ENCODE measurements around the gene GOLIM4. TPM values are rescaled to one million over a fixed set of nuclear protein-coding genes. Genes with fewer than 3 reads are reported as not detected.
A peak's percentile ranks its signal among the peaks of the same experiment; 100 is the strongest.

The GOLIM4 gene
- total and polyA plus RNA-seq, 5 donors from 2014 or later: 0.67 TPM; not detected in 4

DNA sequence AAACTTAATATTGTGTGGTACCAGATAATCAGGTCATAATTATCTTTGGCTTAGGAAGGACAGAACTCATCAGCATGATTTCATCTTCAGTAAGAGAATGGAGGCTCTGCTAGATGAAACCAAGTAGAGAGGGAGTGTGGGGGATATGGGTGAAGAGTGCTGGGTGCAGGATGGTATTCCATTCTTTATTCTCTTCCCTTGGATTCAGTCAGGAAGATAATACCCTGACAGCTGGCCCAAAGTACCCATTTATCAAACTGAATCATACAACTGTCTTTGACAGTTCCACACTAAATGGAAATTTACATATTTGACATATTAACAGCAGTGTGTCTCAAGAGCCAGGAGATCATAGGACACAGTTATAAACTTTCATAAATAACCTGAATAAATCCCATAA, 44.7 kb downstream of the GOLIM4 start:
- Mint-ChIP-seq H3K4me1 (no peaks in the 10 kb centered on the region), H3K9me3 (peaks cover 0 to 4% (median 0%) of the 10 kb centered on the region in 7 donors), H3K36me3 (no peaks in the 10 kb centered on the region), H3K4me3 (no peak overlapping the region), H3K27me3 (no peaks in the 10 kb centered on the region), H3K27ac (no peak overlapping the region)
- H3K4me3 ChIP-seq (ENCODE audit: low read depth, low read length): no peak overlapping the region
- H3K9me3 ChIP-seq (ENCODE audit: control insufficient read depth in 2 of 2, low read length in 2 of 2): no peaks in the 10 kb centered on the region
- ATAC-seq (ENCODE audit: low read depth in 2 of 2) (no peak), DNase-seq (no peak)
- H3K27me3 ChIP-seq (ENCODE audit: control insufficient read depth, insufficient read depth, low read length): no peaks in the 10 kb centered on the region
- no peaks in the 10 kb centered on the region for H3K4me1 ChIP-seq (ENCODE audit: control insufficient read depth, insufficient read depth, low read length, poor library complexity, severe bottlenecking)
- H3K27ac ChIP-seq (ENCODE audit: insufficient read depth, low read length, poor library complexity, severe bottlenecking): no peak overlapping the region
- no peaks in the 10 kb centered on the region for H3K36me3 ChIP-seq (ENCODE audit: control insufficient read depth, insufficient read depth, low read length)

GRCh38 chr3:168049367-168049974, 46.3 kb downstream of the GOLIM4 start:
- no peaks in the 10 kb centered on the region for H3K4me1 Mint-ChIP-seq
- H3K4me3 Mint-ChIP-seq: no peak overlapping the region

GRCh38 chr3:168048414-168049330, 47.1 kb downstream of the GOLIM4 start:
- no peak overlapping the region for H3K27ac ChIP-seq (ENCODE audit: insufficient read depth, low read length, poor library complexity, severe bottlenecking)
- no peaks in the 10 kb centered on the region for H3K27me3 ChIP-seq (ENCODE audit: control insufficient read depth, insufficient read depth, low read length)
- Mint-ChIP-seq H3K9me3 (peaks cover 0 to 3% (median 0%) of the 10 kb centered on the region in 7 donors), H3K4me3 (no peak overlapping the region), H3K36me3 (no peaks in the 10 kb centered on the region), H3K4me1 (no peaks in the 10 kb centered on the region), H3K27me3 (no peaks in the 10 kb centered on the region), H3K27ac (no peak overlapping the region)
- no peak overlapping the region for H3K4me3 ChIP-seq (ENCODE audit: low read depth, low read length)
- no peak for DNase-seq
- H3K36me3 ChIP-seq (ENCODE audit: control insufficient read depth, insufficient read depth, low read length): no peaks in the 10 kb centered on the region
- H3K4me1 ChIP-seq (ENCODE audit: control insufficient read depth, insufficient read depth, low read length, poor library complexity, severe bottlenecking): no peaks in the 10 kb centered on the region
- ATAC-seq (ENCODE audit: low read depth in 2 of 2): no peak
- no peaks in the 10 kb centered on the region for H3K9me3 ChIP-seq (ENCODE audit: control insufficient read depth in 2 of 2, low read length in 2 of 2)

More at GRCh38 chr3:168049367-168049974, 46.3 kb downstream of the GOLIM4 start:
- Mint-ChIP-seq H3K27me3 (no peaks in the 10 kb centered on the region), H3K36me3 (no peaks in the 10 kb centered on the region), H3K27ac (no peak overlapping the region), H3K9me3 (peaks cover 0 to 3% (median 0%) of the 10 kb centered on the region in 7 donors)
- ATAC-seq (ENCODE audit: low read depth in 2 of 2) (no peak), DNase-seq (no peak)
- H3K27me3 ChIP-seq (ENCODE audit: control insufficient read depth, insufficient read depth, low read length): no peaks in the 10 kb centered on the region
- H3K36me3 ChIP-seq (ENCODE audit: control insufficient read depth, insufficient read depth, low read length): no peaks in the 10 kb centered on the region
- no peaks in the 10 kb centered on the region for H3K4me1 ChIP-seq (ENCODE audit: control insufficient read depth, insufficient read depth, low read length, poor library complexity, severe bottlenecking)
- no peaks in the 10 kb centered on the region for H3K9me3 ChIP-seq (ENCODE audit: control insufficient read depth in 2 of 2, low read length in 2 of 2)
- H3K4me3 ChIP-seq (ENCODE audit: low read depth, low read length): no peak overlapping the region
- H3K27ac ChIP-seq (ENCODE audit: insufficient read depth, low read length, poor library complexity, severe bottlenecking): no peak overlapping the region

- H3K27ac ChIP-seq (ENCODE audit: insufficient read depth, low read length, poor library complexity, severe bottlenecking): no peak overlapping the region
- no peaks in the 10 kb centered on the region for H3K27me3 Mint-ChIP-seq
- peaks cover 0 to 3% (median 0%) of the 10 kb centered on the region in 7 donors for H3K9me3 Mint-ChIP-seq
- no peak for DNase-seq
- no peaks in the 10 kb centered on the region for H3K27me3 ChIP-seq (ENCODE audit: control insufficient read depth, insufficient read depth, low read length)
- H3K4me3 Mint-ChIP-seq: no peak overlapping the region
- H3K36me3 ChIP-seq (ENCODE audit: control insufficient read depth, insufficient read depth, low read length): no peaks in the 10 kb centered on the region
- ATAC-seq (ENCODE audit: low read depth in 2 of 2): no peak
- H3K9me3 ChIP-seq (ENCODE audit: control insufficient read depth in 2 of 2, low read length in 2 of 2): no peaks in the 10 kb centered on the region
- H3K4me1 Mint-ChIP-seq: no peaks in the 10 kb centered on the region
- no peaks in the 10 kb centered on the region for H3K36me3 Mint-ChIP-seq
- no peak overlapping the region for H3K27ac Mint-ChIP-seq
- no peak overlapping the region for H3K4me3 ChIP-seq (ENCODE audit: low read depth, low read length)
- H3K4me1 ChIP-seq (ENCODE audit: control insufficient read depth, insufficient read depth, low read length, poor library complexity, severe bottlenecking): no peaks in the 10 kb centered on the region
Observed at GRCh38 chr3:168047936-168048335, 47.8 kb downstream of the GOLIM4 start.

DNA sequence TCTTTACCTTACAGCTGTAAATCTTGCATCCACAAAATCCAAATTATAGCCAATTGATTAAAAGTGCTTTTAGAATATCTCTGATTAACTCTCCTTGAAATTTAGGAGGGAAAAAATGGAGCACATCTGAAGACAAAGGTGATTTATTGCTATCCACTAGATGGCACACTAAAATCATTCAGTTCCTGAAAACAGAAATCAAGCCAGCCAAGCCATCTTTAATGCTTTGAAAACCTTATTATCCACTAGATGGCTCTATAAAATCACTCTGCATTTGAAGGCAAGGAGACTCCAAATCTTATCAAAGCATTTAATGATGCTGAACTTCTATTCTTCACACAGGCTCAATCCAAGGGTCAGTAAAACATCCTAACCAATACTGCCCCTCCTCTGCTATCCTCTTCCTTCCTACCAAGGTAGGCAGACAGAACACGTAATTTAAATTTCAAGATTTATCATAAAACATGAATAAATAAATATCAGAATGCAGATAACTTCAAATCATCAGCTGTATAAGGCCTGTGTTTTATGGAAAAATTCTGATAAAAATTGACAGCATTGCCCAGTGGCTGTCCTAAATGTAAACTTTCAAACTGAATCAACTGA, 48.4 kb downstream of the GOLIM4 start:
- Mint-ChIP-seq H3K27ac (no peak overlapping the region), H3K9me3 (peaks cover 0 to 3% (median 0%) of the 10 kb centered on the region in 7 donors), H3K36me3 (no peaks in the 10 kb centered on the region), H3K4me3 (no peak overlapping the region), H3K4me1 (no peaks in the 10 kb centered on the region), H3K27me3 (no peaks in the 10 kb centered on the region)
- Histone ChIP-seq H3K36me3 (ENCODE audit: control insufficient read depth, insufficient read depth, low read length) (no peaks in the 10 kb centered on the region), H3K4me3 (ENCODE audit: low read depth, low read length) (no peak overlapping the region), H3K27ac (ENCODE audit: insufficient read depth, low read length, poor library complexity, severe bottlenecking) (no peak overlapping the region), H3K4me1 (ENCODE audit: control insufficient read depth, insufficient read depth, low read length, poor library complexity, severe bottlenecking) (no peaks in the 10 kb centered on the region), H3K27me3 (ENCODE audit: control insufficient read depth, insufficient read depth, low read length) (no peaks in the 10 kb centered on the region), H3K9me3 (ENCODE audit: control insufficient read depth in 2 of 2, low read length in 2 of 2) (no peaks in the 10 kb centered on the region)
- peak in 1 of 3 donors; percentile 67 for DNase-seq
- ATAC-seq (ENCODE audit: low read depth in 2 of 2): no peak

GRCh38 chr3:168044049-168044448, 51.7 kb downstream of the GOLIM4 start:
- Histone ChIP-seq H3K36me3 (ENCODE audit: control insufficient read depth, insufficient read depth, low read length) (no peaks in the 10 kb centered on the region), H3K27me3 (ENCODE audit: control insufficient read depth, insufficient read depth, low read length) (no peaks in the 10 kb centered on the region), H3K4me3 (ENCODE audit: low read depth, low read length) (no peak overlapping the region), H3K4me1 (ENCODE audit: control insufficient read depth, insufficient read depth, low read length, poor library complexity, severe bottlenecking) (no peaks in the 10 kb centered on the region), H3K9me3 (ENCODE audit: control insufficient read depth in 2 of 2, low read length in 2 of 2) (no peaks in the 10 kb centered on the region), H3K27ac (ENCODE audit: insufficient read depth, low read length, poor library complexity, severe bottlenecking) (no peak overlapping the region)
- Mint-ChIP-seq H3K27ac (no peak overlapping the region), H3K27me3 (no peaks in the 10 kb centered on the region), H3K9me3 (no peaks in the 10 kb centered on the region), H3K4me1 (no peaks in the 10 kb centered on the region), H3K36me3 (no peaks in the 10 kb centered on the region), H3K4me3 (no peak overlapping the region)
- ATAC-seq (ENCODE audit: low read depth in 2 of 2) (no peak), DNase-seq (no peak)

DNA sequence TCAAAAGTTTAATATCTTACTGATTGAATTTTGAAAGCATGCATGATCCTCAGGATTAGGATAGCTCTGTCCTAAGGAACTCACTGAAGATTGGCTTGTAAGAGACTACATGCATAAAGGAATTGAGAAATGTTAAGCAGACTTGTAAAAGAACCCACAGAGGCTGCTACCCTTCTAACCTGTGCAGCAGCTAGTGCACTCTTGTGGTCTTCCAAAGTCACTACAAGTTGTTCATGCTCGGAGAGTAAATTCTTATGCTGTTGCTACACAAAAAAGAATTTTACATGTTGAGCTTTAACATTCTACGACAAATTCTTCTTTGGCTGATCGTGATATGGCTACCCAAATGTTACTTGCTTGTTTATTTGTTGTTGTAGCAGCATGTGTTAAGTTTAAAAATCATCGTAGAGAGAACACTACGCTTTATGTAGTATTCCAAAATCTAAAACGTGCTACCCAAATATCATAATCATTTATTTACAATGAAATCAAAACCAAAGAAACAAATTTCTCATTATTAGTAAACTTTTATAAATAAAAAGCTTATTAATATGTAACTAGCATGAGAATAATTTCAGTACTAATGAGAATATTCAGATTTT, 55.0 kb downstream of the GOLIM4 start:
- DNase-seq: peak in 1 of 3 donors; percentile 32
- H3K4me1 Mint-ChIP-seq: no peaks in the 10 kb centered on the region

More for the DNA sequence above, 55.0 kb downstream of the GOLIM4 start:
- no peak overlapping the region for H3K4me3 Mint-ChIP-seq
- no peaks in the 10 kb centered on the region for H3K36me3 ChIP-seq (ENCODE audit: control insufficient read depth, insufficient read depth, low read length)
- no peak overlapping the region for H3K27ac ChIP-seq (ENCODE audit: insufficient read depth, low read length, poor library complexity, severe bottlenecking)
- H3K27ac Mint-ChIP-seq: no peak overlapping the region
- peaks cover 0 to 3% (median 0%) of the 10 kb centered on the region in 7 donors for H3K9me3 Mint-ChIP-seq
- no peak for ATAC-seq (ENCODE audit: low read depth in 2 of 2)
- no peaks in the 10 kb centered on the region for H3K36me3 Mint-ChIP-seq
- no peaks in the 10 kb centered on the region for H3K4me1 ChIP-seq (ENCODE audit: control insufficient read depth, insufficient read depth, low read length, poor library complexity, severe bottlenecking)
- no peaks in the 10 kb centered on the region for H3K9me3 ChIP-seq (ENCODE audit: control insufficient read depth in 2 of 2, low read length in 2 of 2)
- H3K4me3 ChIP-seq (ENCODE audit: low read depth, low read length): no peak overlapping the region
- no peaks in the 10 kb centered on the region for H3K27me3 ChIP-seq (ENCODE audit: control insufficient read depth, insufficient read depth, low read length)
- no peaks in the 10 kb centered on the region for H3K27me3 Mint-ChIP-seq

All from CD4-positive, CD25-positive, alpha-beta regulatory T cell (primary cell).